ENCODE data around the gene CTNNA1.
"Not testable (repeated sequence)": the region's sequence is repeated elsewhere in the genome, so short reads cannot be mapped to it uniquely, and the experiment has no call there.

CTNNA1 gene

DNA sequence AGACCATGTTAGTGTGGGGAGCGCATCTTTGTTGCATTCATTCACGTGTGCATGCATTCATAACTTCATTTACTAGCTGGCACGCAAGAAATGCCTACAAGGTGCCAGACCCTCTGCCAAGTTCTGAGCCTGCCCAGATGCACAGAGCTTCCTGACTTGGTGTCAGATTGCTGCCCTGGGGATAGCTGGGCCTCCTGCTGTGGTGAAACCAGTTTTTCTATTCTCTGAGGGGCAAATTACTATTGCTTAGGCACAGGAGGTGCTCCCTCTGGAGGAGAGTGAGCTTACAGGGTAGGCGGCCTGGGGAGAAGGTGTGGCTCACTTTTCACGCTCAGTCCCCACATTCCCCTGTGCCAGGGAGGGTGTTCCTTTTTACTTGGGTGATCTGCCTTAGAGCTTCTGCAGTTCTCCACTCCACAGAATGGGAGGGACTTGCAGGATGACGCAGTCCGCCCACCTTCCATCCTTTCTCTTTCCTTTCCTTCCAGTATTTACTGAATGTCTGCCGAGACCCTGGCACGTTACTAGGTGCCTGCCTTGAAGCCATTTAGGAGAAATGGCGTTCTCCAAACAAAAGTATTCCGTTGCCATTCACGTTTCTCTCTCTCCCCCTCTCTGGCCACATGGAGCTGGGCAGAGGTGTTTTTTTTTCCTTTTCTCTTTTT is 27.9 kb upstream of the CTNNA1 start:
- DNase-seq (ENCODE audit: low read depth), result no peak

DNA sequence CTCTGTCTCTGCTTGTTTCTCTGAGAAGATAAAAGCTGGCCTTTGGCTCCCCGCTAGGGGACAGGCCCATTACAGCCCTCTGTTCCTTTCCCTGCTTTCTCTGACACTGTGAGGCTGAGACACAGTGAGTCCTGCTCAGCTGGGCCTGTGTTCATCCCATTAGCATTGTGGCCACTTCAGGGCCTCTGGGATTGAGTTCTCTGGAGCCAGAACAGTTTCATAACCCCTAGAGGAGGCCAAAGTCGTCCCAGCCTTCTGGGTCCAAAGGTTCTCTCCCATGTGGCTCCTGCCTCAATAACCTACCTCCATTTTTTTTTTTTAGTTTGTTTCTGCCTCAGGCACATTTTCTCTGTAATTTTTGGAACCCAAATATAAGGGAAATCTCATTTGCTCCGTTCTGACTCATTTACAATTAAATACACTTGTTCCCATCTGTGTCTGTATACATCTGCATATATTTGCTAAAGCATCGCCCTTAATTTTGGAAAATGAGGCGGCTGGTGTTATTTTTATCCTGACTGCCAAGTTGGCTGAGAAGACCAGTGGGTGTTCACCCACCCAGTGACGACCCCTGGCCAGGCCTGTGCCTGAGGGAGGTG is 27.3 kb upstream of the CTNNA1 start:
- DNase-seq (ENCODE audit: low read depth), result no peak

DNA sequence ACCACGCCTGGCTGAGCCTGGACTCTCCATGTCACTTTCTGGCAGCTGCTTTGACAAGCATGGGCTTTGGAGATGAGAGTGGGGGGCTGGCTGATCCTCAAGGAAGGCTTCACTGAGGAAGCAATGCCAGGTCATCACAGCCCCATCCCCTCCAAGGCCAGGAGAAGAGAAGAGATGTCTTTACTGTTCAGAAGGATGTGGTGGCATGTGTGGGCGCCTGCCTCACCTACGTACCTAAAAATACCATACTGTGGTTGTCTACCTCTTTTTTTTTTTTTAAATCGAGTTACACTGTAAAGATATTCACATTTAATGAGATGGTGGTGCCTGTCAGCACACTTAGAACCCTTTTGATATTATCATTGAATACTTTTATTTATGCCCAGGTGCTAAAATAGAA is 26.4 kb upstream of the CTNNA1 start:
- no peak for DNase-seq (ENCODE audit: low read depth)

DNA sequence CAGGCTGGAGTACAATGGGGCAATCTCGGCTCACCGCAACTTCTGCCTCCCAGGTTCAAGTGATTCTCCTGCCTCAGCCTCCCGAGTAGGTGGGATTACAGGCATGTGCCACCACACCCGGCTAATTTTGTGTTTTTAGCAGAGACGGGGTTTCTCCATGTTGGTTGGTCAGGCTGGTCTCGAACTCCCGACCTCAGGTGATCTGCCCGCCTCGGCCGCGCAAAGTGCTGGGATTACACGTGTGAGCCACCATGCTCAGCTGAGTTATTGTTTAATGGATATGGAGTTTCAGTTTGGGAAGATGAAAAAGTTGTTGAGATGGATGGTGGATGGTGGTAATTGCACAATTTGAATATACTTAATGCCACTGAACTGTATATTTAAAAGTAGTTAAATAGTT is 22.7 kb upstream of the CTNNA1 start:
- not testable (repeated sequence) for DNase-seq (ENCODE audit: low read depth)

DNA sequence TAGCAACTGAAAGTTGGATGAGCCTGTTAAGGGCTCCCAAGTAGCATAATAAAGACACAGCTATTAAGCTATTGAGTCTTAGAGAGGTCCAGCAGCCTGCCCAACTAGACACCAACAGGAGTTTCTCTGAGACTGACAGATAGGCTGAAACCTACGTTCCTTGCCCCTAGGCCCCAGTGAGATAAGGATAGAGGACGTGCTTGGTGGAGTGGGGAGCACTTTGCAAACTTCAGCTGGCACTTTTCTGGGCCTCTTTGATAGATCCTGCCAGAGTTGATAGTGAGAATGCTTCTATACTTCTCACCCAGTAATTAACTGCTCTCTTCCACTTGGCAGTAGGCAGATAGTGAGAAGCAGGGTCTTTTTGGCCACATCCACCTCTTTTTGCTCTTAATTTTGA is 20.8 kb upstream of the CTNNA1 start:
- no peak for DNase-seq (ENCODE audit: low read depth)

DNA sequence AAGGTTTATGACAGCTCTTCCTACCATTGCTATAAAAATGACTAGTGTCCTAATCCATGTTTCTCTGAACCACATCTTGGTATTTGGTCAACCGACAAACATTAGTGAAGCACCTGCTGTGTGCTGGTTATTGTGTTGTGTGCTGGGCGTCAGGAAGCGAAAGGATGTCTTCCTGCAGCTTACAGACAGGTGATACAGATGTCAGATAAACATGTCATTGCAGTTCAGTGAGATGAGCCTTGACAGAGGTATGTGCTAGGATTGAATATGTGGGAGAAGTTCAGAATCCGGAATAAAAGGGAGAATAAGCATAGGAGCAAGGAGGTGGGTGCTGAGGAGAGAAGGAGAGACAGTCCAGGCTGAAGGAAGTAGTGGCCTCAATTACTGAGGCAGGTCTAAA is 20.3 kb upstream of the CTNNA1 start:
- DNase-seq (ENCODE audit: low read depth), result no peak

DNA sequence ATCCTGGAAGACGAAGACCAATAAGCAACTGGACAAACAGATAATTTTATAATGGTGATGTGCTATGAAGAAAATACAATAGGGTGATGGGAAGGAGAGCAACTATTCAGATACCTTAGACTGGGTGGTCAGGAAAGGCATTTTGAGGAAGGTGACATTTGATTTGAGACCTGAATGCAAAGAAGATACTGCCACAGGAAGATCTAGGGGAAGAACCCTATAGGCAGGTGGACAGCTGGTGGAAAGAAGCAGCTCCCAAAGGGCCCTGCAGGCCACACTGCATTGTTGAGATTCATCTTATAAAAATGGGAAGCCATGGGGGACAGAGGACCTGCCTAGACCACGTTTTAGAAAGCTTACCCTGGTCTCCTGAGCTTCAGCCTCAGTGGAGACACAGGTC is 19.7 kb upstream of the CTNNA1 start:
- DNase-seq (ENCODE audit: low read depth), result no peak

DNA sequence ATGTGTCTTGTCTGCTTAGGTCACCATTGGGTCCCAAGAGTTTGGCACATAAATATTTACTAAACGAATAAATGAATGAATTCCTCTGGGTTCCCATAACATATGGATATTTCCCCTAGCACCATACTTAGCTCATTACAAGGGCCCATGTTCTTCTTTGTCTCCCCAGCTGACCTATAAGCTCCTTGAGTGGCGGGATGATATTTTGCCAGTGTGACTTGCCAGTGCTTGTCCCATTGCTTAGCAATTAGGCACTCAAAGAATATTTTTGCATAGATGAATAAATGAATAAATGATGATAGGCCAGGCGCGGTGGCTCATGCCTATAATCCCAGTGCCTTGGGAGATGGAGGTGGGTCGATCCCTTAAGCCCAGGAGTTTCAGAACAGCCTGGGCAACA is 16.9 kb upstream of the CTNNA1 start:
- DNase-seq (ENCODE audit: low read depth), result no peak

DNA sequence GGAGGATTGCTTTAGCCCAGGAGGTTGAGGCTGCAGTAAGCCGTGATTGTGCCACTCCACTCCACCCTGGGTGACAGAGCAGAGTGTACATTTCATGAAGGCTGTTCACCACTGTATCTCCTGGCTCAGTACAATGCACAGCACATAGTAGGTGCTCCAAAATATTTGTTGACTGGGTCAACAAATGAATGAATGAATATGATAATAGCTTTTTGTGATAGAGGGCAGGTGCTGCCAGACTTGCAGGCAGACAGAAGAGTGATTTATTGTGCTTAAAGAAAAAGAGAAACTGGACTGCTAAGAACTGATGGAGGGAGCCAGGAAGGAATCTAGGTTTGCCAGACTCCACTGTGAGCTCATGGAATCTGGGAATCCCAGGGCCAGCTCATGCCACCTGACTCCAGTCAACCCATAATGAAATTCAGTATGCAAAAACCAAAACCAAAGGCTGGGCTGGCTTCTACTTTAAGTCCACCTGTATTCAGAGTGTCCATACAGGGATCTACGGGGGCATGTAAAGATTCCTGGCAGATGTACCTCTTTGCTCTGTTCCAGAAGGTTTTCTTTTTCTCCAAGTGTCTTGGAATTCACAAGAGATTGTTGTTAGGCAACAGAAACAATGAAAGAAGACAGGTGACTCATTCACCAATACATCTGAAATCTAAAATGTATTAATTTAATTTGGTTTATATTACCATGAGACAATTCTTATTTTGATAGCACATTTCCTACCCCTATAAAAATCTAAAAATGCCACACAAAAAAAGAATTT is 15.5 kb upstream of the CTNNA1 start:
- DNase-seq (ENCODE audit: low read depth), result no peak

DNA sequence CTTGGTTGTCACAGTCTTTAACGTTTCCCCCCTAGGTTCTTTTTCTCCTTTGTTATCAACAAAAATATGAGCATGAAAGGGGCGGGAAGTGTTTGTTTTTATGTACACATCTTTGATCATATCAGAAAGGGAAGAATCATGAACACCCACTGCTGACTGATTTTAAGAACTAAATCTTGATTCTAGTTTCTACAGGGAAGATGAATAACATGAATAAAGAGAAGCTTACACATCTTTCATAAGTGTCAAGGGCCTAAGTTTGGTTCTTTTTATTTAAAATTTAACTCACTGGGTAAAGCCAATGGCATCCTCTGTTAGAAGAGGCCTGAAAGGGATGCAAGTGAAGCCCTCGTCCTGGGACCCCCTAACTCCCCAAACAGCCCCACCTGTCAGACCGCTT is 14.8 kb upstream of the CTNNA1 start:
- DNase-seq (ENCODE audit: low read depth), result no peak

DNA sequence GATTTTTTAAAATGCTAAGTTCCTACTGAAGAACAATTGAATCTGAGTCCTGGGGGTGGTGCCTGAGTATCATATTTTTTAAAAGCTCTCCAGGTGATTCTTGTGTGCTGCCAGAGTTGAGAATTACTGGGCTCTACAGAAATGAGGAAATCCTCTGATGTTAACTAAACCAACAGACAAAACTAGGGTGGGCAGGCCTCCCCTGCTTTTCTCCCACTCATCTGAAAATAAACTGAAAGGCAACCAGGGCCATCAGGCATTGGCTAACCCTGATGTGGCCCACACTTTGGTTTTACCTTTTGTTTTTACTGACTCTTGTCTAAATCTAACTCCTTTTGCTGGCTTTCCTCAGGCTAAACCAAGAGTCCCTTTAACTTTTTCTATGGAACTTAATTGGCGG is 13.3 kb upstream of the CTNNA1 start:
- DNase-seq (ENCODE audit: low read depth), result no peak

DNA sequence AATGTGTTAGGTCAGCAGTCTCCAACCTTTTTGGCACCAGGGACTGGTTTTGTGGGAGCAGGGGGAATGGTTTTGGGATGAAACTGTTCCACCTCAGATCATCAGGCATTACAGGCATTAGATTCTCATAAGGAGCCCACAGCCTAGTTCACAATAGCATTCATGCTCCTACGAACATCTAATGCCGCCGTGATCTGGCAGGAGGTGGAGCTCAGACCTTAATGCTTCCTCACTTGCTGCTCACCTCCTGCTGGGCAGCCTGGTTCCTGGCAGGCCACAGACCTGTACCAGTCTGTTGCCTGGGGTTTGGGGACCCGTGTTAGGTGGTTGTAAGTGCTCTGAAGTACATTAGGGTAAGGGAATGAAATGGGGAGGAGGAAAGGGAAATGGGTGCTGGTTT is 9.7 kb upstream of the CTNNA1 start:
- no peak for DNase-seq (ENCODE audit: low read depth)

DNA sequence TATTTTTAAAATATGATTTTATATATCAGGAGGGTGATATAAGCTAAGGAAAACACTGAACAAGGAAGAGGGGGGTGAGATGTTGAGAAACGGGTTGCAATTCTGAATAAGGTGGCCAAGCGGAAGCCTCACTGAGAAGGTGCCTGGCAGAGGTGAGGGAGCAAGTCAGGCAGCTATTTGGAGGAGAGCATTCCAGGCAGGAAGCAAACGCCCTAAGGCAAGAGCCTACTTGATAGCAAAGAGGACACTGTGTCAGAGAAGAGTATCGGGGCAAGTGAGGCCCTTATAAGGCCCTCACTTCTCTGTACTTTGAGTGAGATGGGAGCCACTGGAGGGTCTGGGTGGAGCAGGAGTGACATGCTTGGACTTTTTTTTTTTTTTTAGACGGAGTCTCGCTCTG is 8.0 kb upstream of the CTNNA1 start:
- no peak for DNase-seq (ENCODE audit: low read depth)

DNA sequence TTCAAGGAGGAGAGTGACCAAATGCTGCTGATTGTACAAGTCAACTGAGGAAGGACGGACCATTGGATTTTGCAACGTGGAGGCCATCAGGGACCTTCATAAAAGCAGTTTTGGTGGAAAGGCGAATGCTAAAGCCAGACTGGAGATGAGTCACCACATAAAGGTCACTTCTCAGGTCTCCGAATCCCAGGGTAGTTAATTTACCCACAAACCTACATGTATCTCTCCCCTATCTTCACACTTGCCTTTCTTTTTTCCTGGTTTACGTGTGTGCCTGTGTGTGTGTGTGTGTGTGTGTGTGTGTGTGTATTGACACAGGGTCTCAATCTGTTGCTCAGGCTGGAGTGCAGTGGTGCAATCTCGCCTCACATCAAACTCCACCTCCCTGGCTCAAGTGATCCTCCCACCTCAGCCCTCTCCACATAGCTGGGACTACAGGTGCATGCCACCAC is 4.6 kb upstream of the CTNNA1 start:
- no peak for DNase-seq (ENCODE audit: low read depth)

DNA sequence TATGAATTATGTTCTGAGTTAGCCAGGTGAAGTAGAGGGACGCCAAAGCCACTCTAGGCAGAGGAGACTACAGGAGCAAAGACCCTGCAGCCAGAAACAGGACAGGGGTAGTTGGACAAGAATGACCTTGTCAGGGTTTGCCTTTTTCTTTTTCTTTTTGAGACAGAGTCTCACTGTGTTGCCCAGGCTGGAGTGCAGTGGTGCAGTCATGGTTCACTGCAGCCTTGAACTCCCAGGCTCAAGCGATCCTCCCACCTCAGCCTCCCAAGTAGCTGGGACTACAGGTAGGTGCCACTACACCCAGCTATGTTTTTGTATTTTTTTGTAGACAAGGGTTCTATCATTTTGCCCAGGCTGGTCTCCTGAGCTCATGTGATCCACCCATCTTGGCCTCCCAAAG is 1.9 kb upstream of the CTNNA1 start:
- DNase-seq (ENCODE audit: low read depth), result not testable (repeated sequence)

DNA sequence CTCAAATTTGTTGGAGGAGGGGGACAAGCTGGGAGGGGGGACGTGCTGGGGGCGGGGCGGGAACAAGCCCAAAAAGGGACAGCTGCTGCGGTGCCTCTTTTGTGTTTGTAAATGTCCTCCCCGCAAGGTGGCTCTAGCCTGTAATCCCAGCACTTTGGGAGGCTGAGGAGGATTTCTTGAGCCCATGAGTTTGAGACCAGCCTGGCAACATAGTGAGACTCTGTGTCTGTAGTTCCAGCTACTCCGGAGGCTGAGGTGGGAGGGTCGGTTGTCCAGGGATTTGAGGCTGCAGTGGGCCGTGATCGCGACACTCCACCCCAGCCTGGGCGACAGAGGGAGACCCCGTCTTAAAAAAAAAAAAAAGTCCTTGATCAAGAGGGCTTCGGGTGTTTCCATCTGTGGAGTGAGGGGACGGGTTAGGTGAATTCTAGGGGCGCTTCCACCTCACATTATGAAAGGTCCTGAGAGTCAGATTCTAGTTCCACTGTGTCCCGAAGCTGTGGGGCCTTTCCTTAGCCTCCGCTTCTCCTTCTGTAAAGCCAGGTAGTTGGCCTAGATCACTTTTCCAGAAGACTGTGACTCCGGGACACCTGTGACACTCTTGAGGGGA is 779 bp upstream of the CTNNA1 start:
- no peak for DNase-seq (ENCODE audit: low read depth)

DNA sequence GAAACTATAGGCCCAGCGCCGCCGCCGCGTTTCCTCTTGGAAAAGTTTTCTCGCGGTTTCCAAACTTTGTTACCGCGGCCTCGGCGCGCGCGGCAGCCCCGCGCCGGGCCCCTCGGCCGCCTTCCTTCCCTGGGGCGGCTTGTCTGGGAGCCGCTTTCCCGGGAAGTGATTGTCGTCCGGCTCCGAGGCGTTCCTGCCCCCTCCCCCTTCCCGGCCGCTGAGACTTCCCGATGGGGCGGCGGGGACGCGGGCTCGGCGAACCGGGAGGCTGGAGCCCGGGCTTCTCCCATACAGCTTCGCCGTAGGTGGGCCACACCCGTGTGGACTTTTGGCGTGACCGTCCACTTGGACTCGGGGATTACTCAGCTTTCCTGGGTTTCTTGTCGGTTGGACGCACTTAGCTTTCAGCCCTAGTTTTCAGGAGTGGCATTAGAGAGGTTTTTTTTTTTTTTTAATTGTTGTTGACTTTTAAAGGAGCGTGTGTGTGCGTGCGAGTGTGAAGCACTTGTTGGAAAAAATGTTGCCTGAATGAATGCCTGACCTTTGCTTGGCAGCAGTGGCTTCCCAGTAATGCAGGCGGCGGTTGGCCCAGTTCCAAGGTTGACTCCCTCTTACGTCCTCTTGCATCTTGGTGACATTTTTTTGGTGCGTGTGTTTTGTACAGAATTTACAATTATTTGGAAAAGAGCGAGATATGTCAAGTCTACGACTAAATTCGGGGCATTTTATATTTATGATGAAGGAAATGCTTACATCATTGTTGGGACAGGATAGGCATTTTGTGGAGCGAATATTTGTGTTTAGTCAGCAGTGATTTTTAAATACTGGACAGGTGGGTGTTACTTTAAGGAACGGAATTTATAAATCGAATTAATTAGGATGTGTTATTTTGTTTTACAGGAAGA is 821 bp downstream of the CTNNA1 start:
- peak; percentile 22 for DNase-seq (ENCODE audit: low read depth)

DNA sequence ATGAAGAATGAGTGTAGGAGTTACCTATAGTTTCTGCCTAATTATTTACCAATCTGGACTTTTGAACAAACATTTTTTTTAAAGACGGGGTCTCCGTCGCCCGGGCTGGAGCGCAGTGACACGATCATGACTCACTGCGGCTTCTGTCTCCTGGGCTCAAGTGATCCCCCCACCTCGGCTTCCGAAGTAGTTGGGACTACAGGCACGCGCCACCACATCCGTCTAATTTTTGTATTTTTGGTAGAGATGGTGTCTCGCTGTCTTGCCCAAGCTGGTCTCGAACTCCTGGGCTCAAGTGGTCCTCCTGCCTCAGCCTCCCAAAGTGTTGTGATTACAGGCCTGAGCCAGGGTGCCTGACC is 1.5 kb downstream of the CTNNA1 start:
- DNase-seq (ENCODE audit: low read depth), result no peak

DNA sequence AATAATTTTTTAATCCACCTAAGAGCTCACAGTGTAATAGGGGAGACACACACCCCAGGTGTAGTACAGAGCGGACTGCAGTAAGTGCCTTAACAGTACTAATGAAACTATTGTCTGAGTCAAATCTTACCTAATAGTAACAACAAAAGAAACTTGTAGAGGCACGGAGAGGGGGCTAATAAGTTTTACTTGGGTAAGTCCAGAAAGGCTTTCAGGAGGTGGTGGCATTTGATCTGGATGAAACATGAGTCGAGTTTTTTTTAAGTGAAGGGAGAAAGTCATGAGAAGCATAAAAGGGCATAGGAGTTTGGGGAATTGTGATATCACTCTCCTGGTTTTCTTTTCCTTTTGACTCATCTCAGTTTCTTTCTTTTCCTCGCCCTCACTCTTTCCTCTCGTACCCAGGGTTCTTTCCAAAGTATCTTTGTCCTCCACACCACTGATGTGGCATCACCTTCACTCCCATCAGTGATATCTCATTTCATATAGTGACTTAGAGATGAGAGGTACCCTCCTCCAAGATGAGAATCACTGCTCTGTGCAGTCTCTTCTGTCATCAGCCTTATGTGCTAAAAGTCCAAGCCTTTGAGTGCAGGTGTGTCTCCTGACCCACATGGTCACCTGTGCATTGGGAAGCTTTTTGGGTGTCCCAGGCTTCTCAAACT is 2.0 kb downstream of the CTNNA1 start:
- DNase-seq (ENCODE audit: low read depth), result no peak

DNA sequence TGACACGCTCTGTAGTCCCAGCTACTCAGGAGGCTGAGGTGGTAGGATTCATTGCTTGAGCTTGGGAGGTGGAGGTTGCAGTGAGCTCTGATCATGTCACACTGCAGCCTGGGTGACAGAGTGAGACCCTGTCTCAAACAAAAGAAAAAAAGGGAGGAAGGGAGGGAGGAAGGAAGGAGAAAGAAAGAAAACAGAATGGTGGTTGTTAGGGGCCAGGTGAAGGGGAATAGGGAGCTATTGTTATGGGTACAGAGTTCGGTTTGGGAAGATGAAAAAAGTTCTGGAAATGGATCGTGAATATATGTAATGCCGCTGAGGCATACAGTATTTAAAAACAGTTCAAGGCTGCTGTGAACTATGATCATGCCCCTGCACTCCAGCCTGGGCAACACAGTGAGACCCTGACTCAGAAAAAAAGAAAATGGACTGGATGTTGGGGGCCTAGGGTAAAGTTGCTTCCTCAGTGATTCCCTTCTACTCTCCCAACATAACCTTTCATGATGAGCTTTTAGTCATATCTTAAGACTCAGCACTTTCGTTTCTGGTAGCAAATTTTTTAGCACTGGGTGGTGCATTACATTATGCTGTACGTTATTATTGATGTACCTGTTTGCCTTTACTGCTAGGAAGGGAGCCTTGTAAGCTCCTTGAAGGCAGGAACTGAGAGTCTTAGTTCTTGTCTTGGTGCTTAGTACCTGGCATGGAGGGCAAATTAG is 4.0 kb downstream of the CTNNA1 start:
- DNase-seq (ENCODE audit: low read depth), result no peak

Data from stimulated activated CD8-positive, alpha-beta memory T cell treated with anti-CD3 and anti-CD28 coated beads, Interleukin-12 subunit alpha, Interleukin-12 subunit beta, amount 100 ng/mL, for 4 hours (primary cell).